ENCODE data around the gene PRCC. TPM values are rescaled to one million over a fixed set of nuclear protein-coding genes. Genes with fewer than 3 reads are reported as not detected.

Gene PRCC
- total and polyA plus RNA-seq, 2 of the 13 experiments (the other 11 are each of a cell fraction or from before 2014, with no cell fraction given) = 24.2 to 40.5 TPM

GRCh38 chr1:156746728-156747631 is 20.4 kb upstream of the PRCC start (continued):
- no peak for TF ChIP-seq SP2 (CRISPR knock-in tag; IDR thresholded peaks at IDR 0.05)
- TF ChIP-seq HMG20A (CRISPR knock-in tag; IDR thresholded peaks at IDR 0.05; ENCODE audit: borderline replicate concordance) = no peak
- TF ChIP-seq CREB1 (IDR thresholded peaks at IDR 0.05) = no peak
- TF ChIP-seq CREB1 (CRISPR knock-in tag; IDR thresholded peaks at IDR 0.05) = no peak
- TF ChIP-seq KDM6A (CRISPR knock-in tag; IDR thresholded peaks at IDR 0.05; ENCODE audit: low read depth) = no peak; the same call in 1 of the 2 replicates
- TF ChIP-seq HMGXB4 (CRISPR knock-in tag; IDR thresholded peaks at IDR 0.05; ENCODE audit: borderline replicate concordance in 1 of 2, low read depth in 1 of 2) = 0 out of 4 replicates have a peak, but pooled peaks of 1 of the 2 experiments have one; percentile 7
- no peak for TF ChIP-seq ZFP41 (CRISPR knock-in tag; IDR thresholded peaks at IDR 0.05; ENCODE audit: borderline replicate concordance)
- TF ChIP-seq NFE2L2 (IDR thresholded peaks at IDR 0.05; ENCODE audit: low read length) = no peak
- TF ChIP-seq POGZ (CRISPR knock-in tag; IDR thresholded peaks at IDR 0.05) = no peak
- no peak for TF ChIP-seq ZNF20 (CRISPR knock-in tag; IDR thresholded peaks at IDR 0.05)
- TF ChIP-seq RFXAP (CRISPR knock-in tag; IDR thresholded peaks at IDR 0.05; ENCODE audit: borderline replicate concordance) = no peak
- TF ChIP-seq ZNF253 (CRISPR knock-in tag; IDR thresholded peaks at IDR 0.05; ENCODE audit: borderline replicate concordance) = no peak
- TF ChIP-seq SETDB1 (CRISPR knock-in tag; IDR thresholded peaks at IDR 0.05; ENCODE audit: borderline replicate concordance) = no peak
- no peak for TF ChIP-seq ZNF510 (CRISPR knock-in tag; IDR thresholded peaks at IDR 0.05; ENCODE audit: low read depth)
- TF ChIP-seq NCOA2 (CRISPR knock-in tag; IDR thresholded peaks at IDR 0.05) = 0 out of 2 replicates have a peak, but pooled peaks have one; percentile 42
- no peak for TF ChIP-seq SRSF9 (IDR thresholded peaks at IDR 0.05; ENCODE audit: borderline replicate concordance, insufficient read depth, low read depth, low read length, poor library complexity, severe bottlenecking)
- no peak for TF ChIP-seq CCAR2 (optimal IDR thresholded peaks at IDR 0.05; ENCODE audit: low read depth, low read length)
- no peak for TF ChIP-seq MAF1 (CRISPR knock-in tag; IDR thresholded peaks at IDR 0.05; ENCODE audit: borderline replicate concordance)
- TF ChIP-seq PLSCR1 (CRISPR knock-in tag; IDR thresholded peaks at IDR 0.05; ENCODE audit: borderline replicate concordance) = no peak
- peak; percentile 78; the same call in 1 of the 2 replicates for TF ChIP-seq NFE2L1 (CRISPR knock-in tag; IDR thresholded peaks at IDR 0.05; ENCODE audit: borderline replicate concordance)
- TF ChIP-seq GRHL1 (CRISPR knock-in tag; conservative IDR thresholded peaks at IDR 0.05) = no peak
- TF ChIP-seq FOXO4 (CRISPR knock-in tag; conservative IDR thresholded peaks at IDR 0.05) = no peak
- TF ChIP-seq HNRNPL (IDR thresholded peaks at IDR 0.05; ENCODE audit: low read depth, low read length) = no peak
- TF ChIP-seq ZNF264 (CRISPR knock-in tag; IDR thresholded peaks at IDR 0.05) = no peak
